ENCODE measurements around the gene KCNMA1. TPM values are rescaled to one million over a fixed set of nuclear protein-coding genes. Genes with fewer than 3 reads are reported as not detected.

The KCNMA1 gene
- total RNA-seq, 1 donor from 2014 or later = 95.5 TPM

GRCh38 chr10:77581738-77582137, 55.9 kb downstream of the KCNMA1 start:
- Mint-ChIP-seq H3K27ac (ENCODE audit: unreplicated experiment) (no peak overlapping the region), H3K27me3 (ENCODE audit: unreplicated experiment) (no peaks in the 10 kb centered on the region), H3K9me3 (ENCODE audit: unreplicated experiment) (no peaks in the 10 kb centered on the region), H3K4me3 (ENCODE audit: unreplicated experiment) (no peak overlapping the region), H3K36me3 (ENCODE audit: unreplicated experiment) (peaks cover 2% of the 10 kb centered on the region), H3K4me1 (ENCODE audit: unreplicated experiment) (peaks cover 47% of the 10 kb centered on the region)
- TF ChIP-seq CTCF (IDR thresholded peaks at IDR 0.05) = no peak
- no peak for DNase-seq (ENCODE audit: extremely low spot score, unreplicated experiment)

DNA sequence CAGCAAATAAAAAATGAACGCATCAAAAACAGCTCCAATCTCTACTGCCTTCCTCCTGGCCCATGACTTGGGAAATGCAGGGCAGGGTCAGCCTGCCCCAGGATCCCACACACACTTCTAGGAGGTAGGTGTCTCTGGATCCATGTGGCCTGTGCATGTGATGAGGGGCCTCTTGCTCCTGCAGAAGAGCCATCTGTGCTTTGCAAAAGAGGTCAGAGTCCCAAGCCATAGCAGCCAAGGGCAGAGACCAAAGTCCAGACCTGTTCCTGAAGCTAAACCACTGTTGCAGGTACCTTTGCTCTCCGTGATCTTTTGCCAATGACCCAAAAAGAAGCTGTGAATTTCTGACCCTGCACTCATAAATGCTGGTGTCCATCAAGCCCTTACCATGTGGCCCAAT, 57.1 kb downstream of the KCNMA1 start:
- no peak overlapping the region for H3K27ac Mint-ChIP-seq (ENCODE audit: unreplicated experiment)

GRCh38 chr10:77578583-77579227, 58.9 kb downstream of the KCNMA1 start:
- peaks cover 38% of the 10 kb centered on the region for H3K4me1 Mint-ChIP-seq (ENCODE audit: unreplicated experiment)
- no peaks in the 10 kb centered on the region for H3K27me3 Mint-ChIP-seq (ENCODE audit: unreplicated experiment)
- DNase-seq (ENCODE audit: extremely low spot score, unreplicated experiment) = no peak
- no peak overlapping the region for H3K4me3 Mint-ChIP-seq (ENCODE audit: unreplicated experiment)
- H3K36me3 Mint-ChIP-seq (ENCODE audit: unreplicated experiment) = peaks cover 2% of the 10 kb centered on the region
- no peak for TF ChIP-seq CTCF (IDR thresholded peaks at IDR 0.05)
- peak overlapping the region; percentile 78 for H3K27ac Mint-ChIP-seq (ENCODE audit: unreplicated experiment)
- H3K9me3 Mint-ChIP-seq (ENCODE audit: unreplicated experiment) = no peaks in the 10 kb centered on the region

More for the DNA sequence above, 57.1 kb downstream of the KCNMA1 start:
- H3K4me3 Mint-ChIP-seq (ENCODE audit: unreplicated experiment) = no peak overlapping the region
- peaks cover 42% of the 10 kb centered on the region for H3K4me1 Mint-ChIP-seq (ENCODE audit: unreplicated experiment)
- H3K36me3 Mint-ChIP-seq (ENCODE audit: unreplicated experiment) = peaks cover 2% of the 10 kb centered on the region
- no peaks in the 10 kb centered on the region for H3K27me3 Mint-ChIP-seq (ENCODE audit: unreplicated experiment)
- DNase-seq (ENCODE audit: extremely low spot score, unreplicated experiment) = no peak
- H3K9me3 Mint-ChIP-seq (ENCODE audit: unreplicated experiment) = no peaks in the 10 kb centered on the region
- TF ChIP-seq CTCF (IDR thresholded peaks at IDR 0.05) = no peak

DNA sequence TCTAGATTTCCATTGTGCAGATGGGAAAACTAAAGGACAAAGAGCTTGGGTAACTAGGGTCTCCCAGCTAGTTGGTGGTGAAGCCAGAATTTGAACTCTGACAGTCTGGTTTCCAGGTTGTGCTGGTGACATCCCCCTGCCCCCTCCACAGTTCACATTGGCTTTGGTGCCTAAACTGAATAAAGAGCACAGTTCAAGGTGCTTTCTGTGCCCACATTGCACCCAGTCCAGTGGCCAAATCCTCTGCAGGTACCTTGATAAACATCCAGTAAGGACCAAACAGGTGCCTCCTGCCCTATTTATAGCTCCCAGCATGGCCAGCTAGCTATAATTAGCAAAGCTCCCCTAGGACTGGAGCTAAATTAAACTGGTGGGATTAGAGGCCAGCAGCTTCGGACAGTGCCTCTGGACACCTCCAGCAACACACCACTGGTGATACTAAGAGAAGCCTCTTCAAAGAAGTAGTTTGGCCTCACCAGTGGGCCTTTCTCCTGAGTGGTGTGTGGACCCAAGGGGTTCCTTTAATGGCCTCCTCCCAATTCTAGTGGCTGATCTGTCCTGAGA, 59.9 kb downstream of the KCNMA1 start:
- Mint-ChIP-seq H3K4me3 (ENCODE audit: unreplicated experiment) (no peak overlapping the region), H3K4me1 (ENCODE audit: unreplicated experiment) (peaks cover 33% of the 10 kb centered on the region), H3K27ac (ENCODE audit: unreplicated experiment) (no peak overlapping the region), H3K36me3 (ENCODE audit: unreplicated experiment) (peaks cover 2% of the 10 kb centered on the region), H3K27me3 (ENCODE audit: unreplicated experiment) (no peaks in the 10 kb centered on the region), H3K9me3 (ENCODE audit: unreplicated experiment) (no peaks in the 10 kb centered on the region)
- no peak for TF ChIP-seq CTCF (IDR thresholded peaks at IDR 0.05)
- no peak for DNase-seq (ENCODE audit: extremely low spot score, unreplicated experiment)

- peaks cover 25% of the 10 kb centered on the region for H3K4me1 Mint-ChIP-seq (ENCODE audit: unreplicated experiment)
- no peak overlapping the region for H3K27ac Mint-ChIP-seq (ENCODE audit: unreplicated experiment)
- no peak overlapping the region for H3K4me3 Mint-ChIP-seq (ENCODE audit: unreplicated experiment)
- peaks cover 2% of the 10 kb centered on the region for H3K36me3 Mint-ChIP-seq (ENCODE audit: unreplicated experiment)
- no peaks in the 10 kb centered on the region for H3K9me3 Mint-ChIP-seq (ENCODE audit: unreplicated experiment)
- no peak for DNase-seq (ENCODE audit: extremely low spot score, unreplicated experiment)
- H3K27me3 Mint-ChIP-seq (ENCODE audit: unreplicated experiment) = no peaks in the 10 kb centered on the region
- no peak for TF ChIP-seq CTCF (IDR thresholded peaks at IDR 0.05)
Observed at GRCh38 chr10:77576444-77577032, 61.1 kb downstream of the KCNMA1 start.

Measured in osteocyte (in vitro differentiated cells).